Psoas muscle (tissue), 8 donors: Measurements from ENCODE around the gene DNM3. TPM values are rescaled to one million over a fixed set of nuclear protein-coding genes. Genes with fewer than 3 reads are reported as not detected.
"Not testable (repeated sequence)": the region's sequence is repeated elsewhere in the genome, so short reads cannot be mapped to it uniquely, and the experiment has no call there.

Experiments
- ATAC-seq, 4 donors: fragments of 200-7000 bp; cut with Tn5 transposase; one replicate each; pipeline ENCODE4 v1.9.1; 2020; ENCODE audit warnings: moderate library complexity in 3 of 4, mild to moderate bottlenecking in 2 of 4
- DNase-seq, 2 donors: peaks; one replicate each; pipeline ENCODE4 v3.0.0-alpha.2; 2020
- H3K27ac ChIP-seq: fragments of 200-600 bp; one replicate; pipeline ENCODE4 v1.8.0; 2022
- H3K27me3 ChIP-seq, 3 donors: fragments of 200-600 bp in 1 of 3; one replicate each; pipeline versions ENCODE4 v1.6.1 to v1.8.0; 2013 to 2022; ENCODE audit warnings: low read length in 2 of 3, mild to moderate bottlenecking in 2 of 3, moderate library complexity in 1 of 3; ENCODE audit not compliant: insufficient read depth in 3 of 3
- H3K36me3 ChIP-seq, 2 donors: fragments of 200-600 bp in 1 of 2; one replicate each; pipeline versions ENCODE4 v1.6.1 to v1.8.0; 2013 to 2022; ENCODE audit warnings: low read depth in 1 of 2, mild to moderate bottlenecking in 1 of 2, moderate library complexity in 1 of 2; ENCODE audit not compliant: insufficient read depth in 1 of 2
- H3K4me1 ChIP-seq: fragments of 200-600 bp; one replicate; pipeline ENCODE4 v1.8.0; 2022
- H3K4me3 ChIP-seq: fragments of 200-600 bp; one replicate; pipeline ENCODE4 v1.8.0; 2022; ENCODE audit warnings: mild to moderate bottlenecking
- H3K9me3 ChIP-seq: fragments of 200-600 bp; one replicate; pipeline ENCODE4 v1.8.0; 2022
- CTCF ChIP-seq: fragments of 200-600 bp; IDR thresholded peaks from one replicate; pipeline ENCODE4 v1.8.0; 2022; ENCODE audit warnings: antibody characterized with exemption
- WGBS, 3 donors: extraction: QIAGEN DNeasy Blood & Tissue Kit; methylation state at CpG; one replicate each; pipeline versions ENCODE4 v1.1.6 to v1.1.7; 2013; 5-methylcytosine and 5-hydroxymethylcytosine counted together
- intact Hi-C, 2 donors: fragments of 100-400 bp; cut with DNase I; formaldehyde crosslinking; loops; one replicate each; pipeline versions ENCODE4 v1.11.0 to v1.14.2; 2022
- polyA plus RNA-seq, 3 donors: library from polyadenylated mRNA; stranded (reverse); fragments of 200-250 nt; gene quantifications; one replicate each; pipeline ENCODE4 v1.2.3, GENCODE V29; 2013
- total RNA-seq, 4 donors: library from RNA; stranded (reverse); fragmentation: NEBNext Ultra II Directional in 2 of 4; extraction: Animal tissue kit (Norgen Biotek cat#: 25700) in 2 of 4; gene quantifications; one replicate each; pipeline versions ENCODE4 v1.2.1 to v1.2.4, GENCODE V29; 2021 to 2023
- donor health status: healthy with polysubstance abuse.
- donor health status: DM: no; HTN: no; CAD: no; lungs with moderate emphysema.
- donor health status: Bipolar disorder and iron deficiency.
- donor health status: healthy.
- donor health status: DM: yes; HTN: yes; CAD: no.
- donor health status: DM: no; HTN: no; CAD: no.
- donor health status: DM: no; HTN: no; CAD: no.
- donor health status: DM: yes; HTN: yes; CAD: no.

DNM3 gene
- total and polyA plus RNA-seq, 7 donors, result 0.31 to 1.0 (median 0.77) TPM

DNA sequence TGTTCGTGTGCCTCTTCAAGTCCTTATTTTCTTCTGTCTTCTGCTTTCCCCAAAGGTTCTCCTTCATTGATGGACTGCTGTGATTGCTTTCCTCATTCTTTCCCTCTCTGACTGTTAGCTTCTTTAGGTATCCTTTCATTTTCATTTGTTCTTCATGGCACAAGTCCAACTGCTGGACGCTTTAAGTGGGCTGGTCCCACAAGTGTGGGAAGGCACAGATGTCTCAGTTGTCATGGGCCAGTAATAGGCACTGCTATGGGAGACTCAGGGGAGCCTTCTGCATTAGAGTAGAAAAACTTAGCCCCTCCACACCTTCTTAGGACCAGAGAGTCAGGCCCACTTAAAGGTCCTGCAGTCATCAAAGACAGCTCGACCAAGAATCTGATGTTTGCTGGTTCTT lies 456.8 kb downstream of the DNM3 start:
- Histone ChIP-seq H3K27me3 (no peaks in the 10 kb centered on the region), H3K4me1 (no peaks in the 10 kb centered on the region), H3K36me3 (no peaks in the 10 kb centered on the region), H3K27ac (no peak overlapping the region), H3K9me3 (no peaks in the 10 kb centered on the region), H3K4me3 (no peak overlapping the region)
- no peak for ATAC-seq
- TF ChIP-seq CTCF, result no peak
- no peak for DNase-seq
- intact Hi-C loops, result no loop called here
- 49 to 67% (median 62%) methylated on average over 3 of the region's 3 CpGs for WGBS, 3 donors

DNA sequence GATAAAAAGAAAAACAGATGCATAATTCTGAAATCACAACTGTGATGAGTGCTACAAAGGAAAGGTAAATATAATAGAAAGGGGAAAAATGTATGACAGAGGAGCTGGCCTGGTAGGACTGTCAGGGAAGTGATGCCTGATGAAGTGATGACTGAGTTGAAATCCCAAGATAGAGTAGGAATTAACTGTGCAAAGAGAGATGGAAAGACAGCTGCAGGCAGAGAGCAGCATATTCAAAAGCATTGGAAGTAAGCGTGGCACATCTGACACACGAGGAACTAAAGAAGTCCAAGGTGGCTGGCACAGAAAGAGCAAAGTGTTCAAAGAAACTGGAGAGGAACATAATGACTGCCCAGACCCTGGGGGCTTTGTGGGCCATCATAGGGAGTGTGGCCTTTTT lies 457.6 kb downstream of the DNM3 start:
- intact Hi-C loops, result no loop called here
- ATAC-seq (no peak), DNase-seq (no peak)
- no peak overlapping the region for H3K27ac ChIP-seq
- H3K4me3 ChIP-seq, result no peak overlapping the region
- no peak for TF ChIP-seq CTCF
- H3K27me3 ChIP-seq, result no peaks in the 10 kb centered on the region
- H3K9me3 ChIP-seq, result no peaks in the 10 kb centered on the region
- H3K36me3 ChIP-seq, result no peaks in the 10 kb centered on the region
- WGBS, 3 donors, result 47 to 54% (median 50%) methylated on average over 2 of the region's 2 CpGs
- H3K4me1 ChIP-seq, result no peaks in the 10 kb centered on the region

DNA sequence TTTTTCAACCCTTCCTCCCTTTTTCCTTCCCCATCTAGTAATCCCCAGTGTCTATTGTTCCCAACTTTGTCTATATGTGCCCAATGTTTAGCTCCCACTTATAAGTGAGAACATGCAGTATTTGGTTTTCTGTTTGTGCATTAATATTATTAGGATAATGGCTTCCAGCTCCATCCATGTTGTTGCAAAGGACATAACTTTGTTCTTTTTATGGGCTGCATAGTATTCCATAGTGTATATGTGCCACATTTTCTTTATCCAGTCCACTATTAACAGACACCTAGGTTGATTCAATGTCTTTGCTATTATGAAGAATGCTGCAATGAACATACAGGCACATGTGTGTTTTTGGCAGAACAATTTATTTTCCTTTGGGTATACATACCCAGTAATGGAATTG lies 458.2 kb downstream of the DNM3 start:
- Histone ChIP-seq H3K27ac (no peak overlapping the region), H3K27me3 (no peaks in the 10 kb centered on the region), H3K36me3 (no peaks in the 10 kb centered on the region), H3K9me3 (no peaks in the 10 kb centered on the region), H3K4me3 (no peak overlapping the region), H3K4me1 (no peaks in the 10 kb centered on the region)
- TF ChIP-seq CTCF, result no peak
- intact Hi-C loops, result no loop called here
- DNase-seq (no peak), ATAC-seq (no peak)

- H3K36me3 ChIP-seq, H3K4me1 ChIP-seq, H3K27ac ChIP-seq, H3K4me3 ChIP-seq, DNase-seq, ATAC-seq, H3K27me3 ChIP-seq, intact Hi-C loops, H3K9me3 ChIP-seq: not testable (repeated sequence)
- 89 to 96% (median 93%) methylated on average over 4 of the region's 4 CpGs for WGBS, 3 donors
These were observed 466.2 kb downstream of the DNM3 start for GRCh38 chr1:172307508-172307907.

DNA sequence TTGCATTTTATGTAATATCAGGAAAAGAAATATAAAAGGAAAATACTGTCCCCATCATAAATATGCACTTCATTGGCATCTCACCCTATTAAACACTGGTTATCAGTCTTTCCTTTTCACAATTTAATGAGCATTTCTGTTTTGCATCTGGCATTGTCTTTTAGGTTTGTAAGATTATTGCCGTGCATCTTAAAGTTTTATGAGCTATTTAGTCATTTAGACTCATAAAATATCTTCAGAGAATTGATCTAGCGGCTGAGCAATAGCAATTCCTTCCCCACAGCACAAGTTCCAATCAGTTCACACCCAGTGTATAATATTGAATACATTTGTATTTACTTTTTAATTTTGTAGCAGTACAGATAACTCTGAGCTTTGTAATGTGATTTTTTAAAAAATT lies 466.8 kb downstream of the DNM3 start:
- no peaks in the 10 kb centered on the region for H3K27me3 ChIP-seq
- no peaks in the 10 kb centered on the region for H3K9me3 ChIP-seq
- DNase-seq (no peak), ATAC-seq (no peak)
- no peaks in the 10 kb centered on the region for H3K36me3 ChIP-seq
- H3K27ac ChIP-seq, result no peak overlapping the region
- no peak for TF ChIP-seq CTCF
- WGBS, 3 donors, result 67 to 71% (median 70%) methylated on average over 2 of the region's 2 CpGs
- no peaks in the 10 kb centered on the region for H3K4me1 ChIP-seq
- no peak overlapping the region for H3K4me3 ChIP-seq
- intact Hi-C loops, result no loop called here
